ENCODE data around the gene FAM107B. TPM values are rescaled to one million over a fixed set of nuclear protein-coding genes. Genes with fewer than 3 reads are reported as not detected.

FAM107B gene
- total RNA-seq, 2 donors from 2014 or later = 226 to 255 TPM

DNA sequence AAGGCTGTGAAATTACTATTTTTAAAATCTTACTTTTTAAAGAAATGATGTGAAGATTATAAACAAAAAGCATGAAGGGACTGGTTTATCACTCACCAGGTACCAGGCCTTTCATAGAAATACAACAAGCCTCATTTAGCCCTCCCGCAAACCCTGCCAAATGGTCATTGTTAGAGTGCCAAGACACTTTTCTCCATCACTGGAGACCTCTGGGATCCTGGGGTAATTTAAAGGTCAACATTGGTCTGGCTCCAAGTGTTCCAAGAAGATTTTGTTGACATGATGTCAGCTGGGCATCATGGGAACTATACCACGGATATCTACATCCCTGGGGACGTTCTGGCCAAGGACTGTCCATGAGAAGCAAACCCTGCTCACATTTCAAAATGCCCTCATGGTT is 306.0 kb downstream of the FAM107B start:
- Mint-ChIP-seq H3K9me3 (no peaks in the 10 kb centered on the region), H3K27me3 (peaks cover 32 to 50% of the 10 kb centered on the region in 2 donors), H3K27ac (no peak overlapping the region), H3K4me3 (no peak overlapping the region), H3K4me1 (ENCODE audit: low read depth in 2 of 2) (no peaks in the 10 kb centered on the region), H3K36me3 (no peaks in the 10 kb centered on the region)
- no peak for ATAC-seq
- no peak for DNase-seq (ENCODE audit: low spot score)

Other genes starting within 250 kb of the FAM107B start
- gene CDNF, start 63.1 kb upstream of the FAM107B start, total RNA-seq = 1 to 10 TPM in 1 of 2 donors, under 1 TPM in 1; 0.48 to 1.0 TPM
- 10 to 100 TPM; 30.3 to 32.4 TPM for gene HSPA14, start 63.4 kb upstream of the FAM107B start, total RNA-seq
- 10 to 100 TPM; 25.4 to 30.3 TPM for gene MSANTD7, start 63.4 kb upstream of the FAM107B start, total RNA-seq
- gene SUV39H2, start 104.0 kb upstream of the FAM107B start, total RNA-seq = 10 to 100 TPM; 20.4 to 40.5 TPM
- gene DCLRE1C, start 179.2 kb upstream of the FAM107B start, total RNA-seq = 10 to 100 TPM; 24.8 to 37.3 TPM
- gene MEIG1, start 184.5 kb upstream of the FAM107B start, total RNA-seq = not detected